ENCODE measurements around the gene ALDH3A1.

ALDH3A1 gene

DNA sequence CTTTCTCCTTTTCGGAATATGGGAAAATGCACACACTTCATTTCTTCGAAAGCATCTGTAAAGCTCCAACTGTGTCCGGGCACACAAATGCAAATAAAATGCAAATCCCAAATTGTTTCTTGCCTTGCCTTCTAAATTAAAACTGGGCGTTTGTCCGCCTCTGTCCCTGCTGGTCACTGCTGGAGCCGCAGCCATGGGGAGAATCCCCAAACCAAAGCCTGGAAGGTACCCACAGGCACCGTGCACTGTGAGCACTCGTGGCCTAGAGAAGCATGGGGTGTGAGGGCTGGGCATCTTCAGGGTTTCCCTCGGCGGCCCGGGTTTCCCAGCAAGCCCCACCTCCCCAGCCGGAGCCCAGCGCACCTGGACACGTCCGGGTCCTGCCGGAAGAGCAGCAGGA is 34.6 kb downstream of the ALDH3A1 start:
- Histone ChIP-seq H3K27me3 (ENCODE audit: control insufficient read depth, insufficient read depth, low read length) (no peaks in the 10 kb centered on the region), H3K9me3 (ENCODE audit: control insufficient read depth, low read depth, low read length) (no peaks in the 10 kb centered on the region), H3K4me1 (ENCODE audit: control insufficient read depth, low read depth, low read length) (no peaks in the 10 kb centered on the region), H3K4me3 (ENCODE audit: low read length) (no peak overlapping the region), H3K27ac (ENCODE audit: low read length) (no peak overlapping the region), H3K9ac (ENCODE audit: low read length) (no peak overlapping the region), H3K36me3 (ENCODE audit: control insufficient read depth, low read depth, low read length) (no peaks in the 10 kb centered on the region)

DNA sequence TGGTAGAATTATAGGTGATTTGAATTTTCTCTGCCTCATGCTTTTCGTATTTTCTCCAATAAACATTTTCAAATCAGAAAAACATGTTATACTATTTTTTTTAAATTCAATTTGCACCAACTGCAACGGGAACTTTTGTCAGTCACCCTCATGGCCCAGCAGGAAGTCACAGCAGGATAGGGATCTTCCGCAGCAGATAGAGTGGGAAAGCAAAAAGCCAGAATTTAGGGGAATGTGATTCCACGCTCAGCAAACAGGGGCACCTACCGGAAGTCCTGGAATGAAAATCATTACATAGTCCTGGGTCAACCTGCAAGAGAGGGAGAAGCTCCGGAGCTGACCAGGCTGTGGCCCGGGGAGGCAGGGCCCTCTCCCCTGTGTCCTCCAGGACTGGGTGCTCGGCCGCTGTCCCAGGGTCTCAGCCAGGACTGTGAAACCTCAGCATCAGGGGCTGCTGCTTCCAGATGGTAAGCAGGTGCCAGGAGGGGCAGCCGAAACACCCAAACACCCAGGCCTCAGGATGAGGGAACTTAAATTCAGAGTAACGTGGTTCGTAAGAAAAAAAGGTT is 35.6 kb downstream of the ALDH3A1 start:
- H3K27me3 ChIP-seq (ENCODE audit: control insufficient read depth, insufficient read depth, low read length), result no peaks in the 10 kb centered on the region
- H3K36me3 ChIP-seq (ENCODE audit: control insufficient read depth, low read depth, low read length), result no peaks in the 10 kb centered on the region
- H3K9me3 ChIP-seq (ENCODE audit: control insufficient read depth, low read depth, low read length), result no peaks in the 10 kb centered on the region
- no peaks in the 10 kb centered on the region for H3K4me1 ChIP-seq (ENCODE audit: control insufficient read depth, low read depth, low read length)
- no peak overlapping the region for H3K9ac ChIP-seq (ENCODE audit: low read length)
- H3K4me3 ChIP-seq (ENCODE audit: low read length), result no peak overlapping the region
- no peak overlapping the region for H3K27ac ChIP-seq (ENCODE audit: low read length)

DNA sequence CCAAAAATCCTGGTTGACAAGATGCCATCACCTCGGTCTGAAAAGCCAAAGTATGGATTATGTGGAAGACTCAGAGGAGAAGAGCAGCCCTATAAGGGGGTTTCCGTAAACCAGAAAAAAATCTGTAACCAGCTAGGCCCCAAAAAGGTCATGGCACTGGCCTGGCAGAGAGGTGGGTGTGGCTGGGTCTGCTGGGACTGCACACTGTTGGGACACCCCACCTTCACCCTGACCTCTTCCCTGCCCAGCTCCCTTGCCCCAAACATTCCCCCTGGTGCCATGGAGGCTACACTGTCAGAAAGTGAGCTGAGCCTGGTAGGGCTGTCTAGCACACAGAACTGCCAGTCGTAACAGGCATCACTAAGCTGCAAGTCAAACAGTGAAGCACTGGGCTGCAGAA is 38.3 kb downstream of the ALDH3A1 start:
- H3K36me3 ChIP-seq (ENCODE audit: control insufficient read depth, low read depth, low read length), result no peaks in the 10 kb centered on the region
- no peaks in the 10 kb centered on the region for H3K27me3 ChIP-seq (ENCODE audit: control insufficient read depth, insufficient read depth, low read length)

DNA sequence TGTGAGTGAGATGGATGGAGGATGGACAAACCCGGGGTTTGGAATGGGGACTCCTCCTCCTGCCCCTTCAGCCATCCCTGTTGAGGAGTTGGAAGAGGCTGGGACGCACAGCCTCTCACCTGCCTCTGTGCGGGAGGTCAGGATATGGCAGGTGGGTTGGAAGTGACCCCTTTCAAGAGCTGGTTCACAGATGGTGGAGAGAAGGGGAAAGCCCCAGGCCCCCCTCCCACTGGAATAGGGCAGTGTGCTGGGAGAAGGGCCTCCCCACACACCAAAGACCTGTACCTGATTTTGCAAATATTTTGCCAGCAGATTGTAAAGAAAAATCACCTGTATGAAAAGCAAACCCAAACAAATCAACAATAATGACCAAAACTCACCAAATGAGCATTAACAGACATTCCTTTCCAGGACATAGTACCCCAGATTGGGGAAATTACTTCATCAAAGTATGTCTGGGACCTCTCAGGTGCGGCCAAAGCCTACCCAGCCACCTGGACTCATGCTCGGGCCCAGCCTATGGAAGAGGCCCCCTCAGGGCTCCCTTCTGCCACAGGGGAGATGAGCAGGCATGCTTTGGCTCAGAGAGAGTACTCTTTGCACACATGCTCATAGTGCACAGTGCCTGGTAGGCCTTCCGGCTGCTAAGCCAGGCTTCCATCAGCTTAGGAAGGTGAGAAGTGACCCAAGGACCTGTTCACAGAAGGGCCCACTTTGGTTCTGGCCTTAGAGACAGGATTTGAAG is 39.5 kb downstream of the ALDH3A1 start:
- H3K27me3 ChIP-seq (ENCODE audit: control insufficient read depth, insufficient read depth, low read length), result no peaks in the 10 kb centered on the region
- H3K27ac ChIP-seq (ENCODE audit: low read length), result no peak overlapping the region
- no peak overlapping the region for H3K9ac ChIP-seq (ENCODE audit: low read length)
- H3K4me3 ChIP-seq (ENCODE audit: low read length), result no peak overlapping the region
- H3K9me3 ChIP-seq (ENCODE audit: control insufficient read depth, low read depth, low read length), result no peaks in the 10 kb centered on the region
- peaks cover 9% of the 10 kb centered on the region for H3K4me1 ChIP-seq (ENCODE audit: control insufficient read depth, low read depth, low read length)
- H3K36me3 ChIP-seq (ENCODE audit: control insufficient read depth, low read depth, low read length), result no peaks in the 10 kb centered on the region

More for the DNA sequence above, 38.3 kb downstream of the ALDH3A1 start:
- H3K4me1 ChIP-seq (ENCODE audit: control insufficient read depth, low read depth, low read length), result no peaks in the 10 kb centered on the region
- H3K27ac ChIP-seq (ENCODE audit: low read length), result no peak overlapping the region
- H3K9ac ChIP-seq (ENCODE audit: low read length), result no peak overlapping the region
- H3K9me3 ChIP-seq (ENCODE audit: control insufficient read depth, low read depth, low read length), result no peaks in the 10 kb centered on the region
- H3K4me3 ChIP-seq (ENCODE audit: low read length), result no peak overlapping the region

DNA sequence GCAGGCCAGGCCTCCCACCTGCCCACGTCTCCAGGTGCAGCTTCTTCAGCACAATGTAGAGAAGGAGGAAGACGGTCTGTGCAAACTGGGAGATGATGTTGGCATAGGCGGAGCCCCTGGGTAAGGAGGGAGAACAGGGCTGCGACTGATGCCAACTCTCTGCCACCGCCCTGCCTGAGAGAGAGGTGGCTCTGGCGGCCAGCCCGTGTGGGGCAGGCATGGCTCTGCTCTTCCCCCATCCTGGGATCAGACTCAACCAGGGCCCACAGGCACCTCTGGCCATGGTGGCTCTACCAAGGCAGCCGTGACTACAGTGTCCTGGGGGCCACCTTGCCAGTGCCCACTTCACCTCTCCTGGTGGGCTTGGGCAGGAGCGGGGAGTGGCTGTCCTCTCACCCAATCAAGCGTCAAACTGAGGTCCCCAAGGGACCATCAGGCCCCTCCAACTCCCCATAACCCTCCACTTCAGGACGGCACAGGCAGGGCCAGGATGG is 40.3 kb downstream of the ALDH3A1 start:
- no peak overlapping the region for H3K27ac ChIP-seq (ENCODE audit: low read length)

DNA sequence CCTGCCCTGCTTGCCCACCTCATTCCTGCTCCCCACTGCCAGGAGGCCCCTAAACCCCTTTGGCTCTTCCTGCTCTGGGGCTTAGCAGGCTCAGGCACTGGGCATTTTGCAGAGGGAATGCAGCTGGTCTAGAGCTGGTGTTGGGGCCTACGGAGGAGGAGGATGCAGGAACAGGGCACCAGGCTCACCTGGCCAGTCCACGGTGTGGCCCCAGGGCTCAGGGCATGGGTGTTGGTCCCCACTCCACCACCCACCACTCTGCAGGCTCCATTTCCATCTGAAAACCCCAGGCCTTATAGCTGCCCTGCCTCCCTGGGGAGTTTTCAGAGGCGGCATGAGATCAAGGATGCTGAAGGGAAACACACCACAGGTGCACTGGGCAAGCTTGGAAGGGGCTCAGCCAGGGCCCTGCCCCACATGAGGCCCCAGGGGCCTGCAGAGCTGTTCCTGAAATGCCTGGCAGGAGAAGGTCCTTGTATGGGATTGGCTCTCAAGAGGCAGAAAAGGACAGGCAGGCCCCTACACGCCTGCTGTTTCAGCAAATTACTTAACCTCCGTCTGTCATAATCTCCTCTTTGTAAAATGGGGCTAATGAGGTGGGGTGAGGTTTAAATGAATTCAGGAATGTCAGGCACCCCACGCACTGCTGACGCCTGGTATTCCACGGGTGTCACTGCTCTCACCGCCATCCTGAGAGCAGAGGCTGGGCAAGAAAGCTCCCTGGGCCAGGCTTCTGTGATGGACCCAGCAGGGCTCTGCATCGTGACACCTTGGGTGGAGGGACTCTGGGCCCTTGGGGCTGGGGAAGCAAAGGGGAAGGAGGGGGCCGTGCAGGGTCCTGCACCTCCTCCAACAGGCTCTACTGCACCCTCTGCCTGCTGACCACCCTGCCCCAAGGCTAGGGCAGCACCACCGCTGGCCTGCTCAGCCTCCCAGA is 41.0 kb downstream of the ALDH3A1 start:
- Histone ChIP-seq H3K4me1 (ENCODE audit: control insufficient read depth, low read depth, low read length) (peaks cover 14% of the 10 kb centered on the region), H3K27me3 (ENCODE audit: control insufficient read depth, insufficient read depth, low read length) (no peaks in the 10 kb centered on the region), H3K9ac (ENCODE audit: low read length) (no peak overlapping the region), H3K36me3 (ENCODE audit: control insufficient read depth, low read depth, low read length) (no peaks in the 10 kb centered on the region), H3K27ac (ENCODE audit: low read length) (no peak overlapping the region), H3K9me3 (ENCODE audit: control insufficient read depth, low read depth, low read length) (no peaks in the 10 kb centered on the region), H3K4me3 (ENCODE audit: low read length) (no peak overlapping the region)

More for the DNA sequence above, 40.3 kb downstream of the ALDH3A1 start:
- Histone ChIP-seq H3K4me3 (ENCODE audit: low read length) (no peak overlapping the region), H3K36me3 (ENCODE audit: control insufficient read depth, low read depth, low read length) (no peaks in the 10 kb centered on the region), H3K9me3 (ENCODE audit: control insufficient read depth, low read depth, low read length) (no peaks in the 10 kb centered on the region), H3K27me3 (ENCODE audit: control insufficient read depth, insufficient read depth, low read length) (no peaks in the 10 kb centered on the region), H3K4me1 (ENCODE audit: control insufficient read depth, low read depth, low read length) (peaks cover 14% of the 10 kb centered on the region), H3K9ac (ENCODE audit: low read length) (no peak overlapping the region)

DNA sequence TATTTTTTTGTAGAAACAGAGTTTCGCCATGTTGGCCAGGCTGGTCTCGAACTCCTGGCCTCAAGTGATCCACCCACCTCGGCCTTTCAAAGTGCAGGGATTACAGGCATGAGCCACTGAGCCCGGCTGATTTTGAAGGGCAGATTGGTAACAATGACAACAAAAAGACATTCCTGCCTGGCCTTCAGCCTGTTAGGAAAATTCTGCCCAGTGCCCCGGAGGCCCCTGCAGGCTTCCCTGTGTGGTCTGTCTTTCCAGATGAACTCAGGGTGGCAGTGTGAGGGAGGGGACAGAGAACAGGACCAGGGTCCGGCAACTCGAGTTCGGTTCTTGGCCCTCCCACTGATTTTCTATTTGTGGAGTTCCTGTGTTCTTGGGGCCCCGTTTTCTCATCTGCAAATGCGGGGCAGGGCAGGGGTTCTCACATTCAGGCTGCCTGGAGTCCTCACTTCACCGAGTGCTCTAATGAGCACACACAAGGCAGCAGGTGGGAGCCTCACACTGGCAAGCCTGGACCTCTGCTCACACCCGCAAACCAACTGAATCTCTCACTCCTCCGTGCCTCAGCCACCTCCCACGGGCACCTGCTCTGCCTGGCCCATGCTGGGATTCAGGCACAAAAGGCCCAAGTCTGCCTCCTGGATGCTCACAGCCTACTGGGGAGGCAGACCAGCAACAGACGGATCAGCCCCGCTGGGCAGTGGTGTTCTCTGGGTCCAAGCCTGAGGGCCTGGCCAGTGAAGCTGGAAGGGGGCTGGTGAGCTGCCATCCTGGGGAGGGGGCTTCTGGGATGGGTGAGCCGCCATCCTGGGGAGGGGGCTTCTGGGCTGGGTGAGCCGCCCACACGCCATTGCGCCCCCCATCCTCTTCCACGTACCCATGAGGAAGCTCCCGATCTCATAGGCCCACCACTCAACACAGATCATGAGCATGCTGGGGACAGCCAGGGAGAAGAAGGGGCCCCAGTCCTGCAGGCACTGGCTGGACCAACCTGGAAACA is 42.0 kb downstream of the ALDH3A1 start:
- H3K9ac ChIP-seq (ENCODE audit: low read length), result no peak overlapping the region
- H3K27me3 ChIP-seq (ENCODE audit: control insufficient read depth, insufficient read depth, low read length), result no peaks in the 10 kb centered on the region
- peaks cover 14% of the 10 kb centered on the region for H3K4me1 ChIP-seq (ENCODE audit: control insufficient read depth, low read depth, low read length)
- no peaks in the 10 kb centered on the region for H3K36me3 ChIP-seq (ENCODE audit: control insufficient read depth, low read depth, low read length)
- H3K4me3 ChIP-seq (ENCODE audit: low read length), result no peak overlapping the region
- no peak overlapping the region for H3K27ac ChIP-seq (ENCODE audit: low read length)
- no peaks in the 10 kb centered on the region for H3K9me3 ChIP-seq (ENCODE audit: control insufficient read depth, low read depth, low read length)

DNA sequence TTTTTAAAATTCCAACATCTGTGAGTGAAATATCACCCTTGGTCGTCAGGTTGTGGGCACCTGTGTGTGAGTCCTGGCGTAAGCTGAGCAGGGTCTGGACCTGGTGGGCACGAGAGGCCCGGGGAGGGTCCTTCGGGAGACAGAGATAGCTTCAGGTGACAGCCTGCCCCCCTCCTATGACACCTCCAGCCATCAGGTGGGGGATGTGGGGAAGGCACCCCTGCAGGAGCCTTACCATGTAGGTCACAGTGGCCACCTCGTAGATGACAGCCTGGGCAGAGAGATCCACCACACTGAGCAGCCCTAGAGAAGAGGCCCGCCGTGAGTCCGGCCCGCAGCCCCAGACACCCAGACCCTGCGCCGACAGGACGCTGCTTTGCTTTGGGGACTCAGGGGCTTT is 42.9 kb downstream of the ALDH3A1 start:
- Histone ChIP-seq H3K4me3 (ENCODE audit: low read length) (no peak overlapping the region), H3K27me3 (ENCODE audit: control insufficient read depth, insufficient read depth, low read length) (no peaks in the 10 kb centered on the region), H3K9ac (ENCODE audit: low read length) (no peak overlapping the region), H3K36me3 (ENCODE audit: control insufficient read depth, low read depth, low read length) (no peaks in the 10 kb centered on the region), H3K9me3 (ENCODE audit: control insufficient read depth, low read depth, low read length) (no peaks in the 10 kb centered on the region), H3K27ac (ENCODE audit: low read length) (no peak overlapping the region), H3K4me1 (ENCODE audit: control insufficient read depth, low read depth, low read length) (peaks cover 14% of the 10 kb centered on the region)

DNA sequence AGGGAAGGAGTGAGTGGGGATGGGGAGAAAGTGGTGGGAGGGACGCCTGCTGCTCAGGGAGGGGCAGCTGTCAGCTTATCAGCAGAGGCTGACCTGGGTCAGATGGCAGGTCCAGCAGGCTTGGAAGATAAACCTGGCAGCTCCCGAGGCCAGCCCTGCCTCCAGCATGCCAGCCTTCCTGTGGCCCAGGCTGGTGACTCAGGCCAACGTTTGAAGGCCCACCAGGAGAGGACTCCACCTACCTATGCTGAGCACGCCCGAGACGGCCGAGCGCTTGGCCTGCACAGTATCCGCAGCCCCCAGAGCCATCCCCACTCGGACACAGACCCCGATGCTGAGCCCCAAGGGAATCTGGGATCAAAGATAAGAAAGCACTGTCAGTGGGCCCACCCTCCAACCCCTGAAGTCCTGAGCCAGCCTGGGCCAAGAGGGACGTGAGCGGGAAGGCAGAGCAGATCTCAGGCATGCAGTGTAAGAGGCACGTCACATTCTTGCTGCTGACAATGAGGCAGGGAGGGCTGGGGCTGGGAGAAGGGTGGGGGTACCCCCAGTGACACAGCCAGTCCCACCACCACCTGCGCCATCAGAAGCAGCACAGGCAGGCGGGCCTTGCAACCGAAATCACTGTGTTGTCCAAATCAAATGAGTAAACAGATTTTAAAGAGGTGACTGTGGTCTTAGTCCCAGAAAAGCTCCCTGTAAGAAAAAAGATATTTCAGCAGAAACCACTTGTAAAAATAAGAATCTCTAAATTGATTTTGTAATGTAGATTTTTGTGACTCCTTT is 44.1 kb downstream of the ALDH3A1 start:
- Histone ChIP-seq H3K4me3 (ENCODE audit: low read length) (no peak overlapping the region), H3K9me3 (ENCODE audit: control insufficient read depth, low read depth, low read length) (no peaks in the 10 kb centered on the region), H3K27ac (ENCODE audit: low read length) (no peak overlapping the region), H3K36me3 (ENCODE audit: control insufficient read depth, low read depth, low read length) (no peaks in the 10 kb centered on the region), H3K27me3 (ENCODE audit: control insufficient read depth, insufficient read depth, low read length) (no peaks in the 10 kb centered on the region), H3K9ac (ENCODE audit: low read length) (no peak overlapping the region), H3K4me1 (ENCODE audit: control insufficient read depth, low read depth, low read length) (peaks cover 14% of the 10 kb centered on the region)

DNA sequence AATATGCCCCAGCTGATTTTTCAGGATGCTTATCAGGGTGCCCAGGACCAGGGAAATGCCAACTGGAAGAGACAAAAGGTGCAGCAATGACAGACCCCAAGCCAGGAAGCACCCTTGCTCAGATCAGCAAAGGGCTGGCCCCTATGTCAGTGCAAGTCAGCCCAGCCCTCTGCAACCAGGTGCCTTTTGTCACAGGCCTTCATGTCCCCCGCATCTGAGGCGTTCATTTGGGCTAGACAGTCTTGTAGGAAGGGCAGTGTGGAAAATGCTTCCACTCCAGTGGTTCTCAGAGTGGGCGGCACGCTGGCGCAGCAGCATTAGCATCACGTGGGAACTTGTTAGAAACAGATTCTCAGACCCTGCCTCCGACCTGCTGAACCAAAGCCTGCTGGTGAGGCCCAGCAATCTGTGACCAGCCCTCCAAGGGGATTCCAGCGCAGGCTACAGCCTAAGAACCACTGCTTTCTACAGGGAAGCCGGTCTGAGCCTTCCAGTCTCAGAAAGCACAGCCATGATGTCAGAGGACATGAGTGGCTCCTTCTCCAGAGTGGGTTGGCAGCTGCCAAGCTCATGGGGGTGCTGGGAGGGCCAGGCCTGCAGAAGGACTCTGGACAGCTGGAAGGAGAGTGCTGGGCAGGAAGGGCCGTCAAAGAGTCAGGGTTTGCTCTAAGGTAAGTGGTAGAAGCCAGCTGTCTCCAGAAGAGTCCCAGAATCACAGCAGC is 44.8 kb downstream of the ALDH3A1 start:
- Histone ChIP-seq H3K36me3 (ENCODE audit: control insufficient read depth, low read depth, low read length) (no peaks in the 10 kb centered on the region), H3K4me1 (ENCODE audit: control insufficient read depth, low read depth, low read length) (peaks cover 14% of the 10 kb centered on the region), H3K27ac (ENCODE audit: low read length) (no peak overlapping the region)

More for the DNA sequence above, 44.8 kb downstream of the ALDH3A1 start:
- no peak overlapping the region for H3K4me3 ChIP-seq (ENCODE audit: low read length)
- no peaks in the 10 kb centered on the region for H3K27me3 ChIP-seq (ENCODE audit: control insufficient read depth, insufficient read depth, low read length)
- no peaks in the 10 kb centered on the region for H3K9me3 ChIP-seq (ENCODE audit: control insufficient read depth, low read depth, low read length)
- H3K9ac ChIP-seq (ENCODE audit: low read length), result no peak overlapping the region

Measured in iPS-18a (cell line).